ENCODE measurements around the gene CD68.

- TF ChIP-seq CTCF (IDR thresholded peaks at IDR 0.05; ENCODE audit: low read depth, low read length) (no peak), MAX (IDR thresholded peaks at IDR 0.05; ENCODE audit: low read depth, low read length) (no peak)
Observed at GRCh38 chr17:7549401-7550055, 29.9 kb upstream of the CD68 start.

All from NB4 (cell line).